DMS53 treated with DMSO at 0.1 percent for 48 hours (cell line): Measurements from ENCODE around the gene CHST1.

Source experiments
- DNase-seq: peaks from one replicate; lab custom pipeline; 2025; ENCODE audit not compliant: unreplicated experiment; lab: John Stamatoyannopoulos, UW

The CHST1 gene

GRCh38 chr11:45665206-45665932, at the start of gene CHST1:
CHST1 (minus strand) TSS chr11:45665622; CDS start chr11:45650923, 14,699 bp downstream.
- peak; percentile 51 for DNase-seq

GRCh38 chr11:45713573-45713972, 48.2 kb upstream of the CHST1 start:
- no peak for DNase-seq

- no peak for DNase-seq
Observed at GRCh38 chr11:45710561-45710960, 45.1 kb upstream of the CHST1 start.

GRCh38 chr11:45708887-45709663, 43.7 kb upstream of the CHST1 start:
- no peak for DNase-seq

- DNase-seq = no peak
Observed at GRCh38 chr11:45704635-45705034, 39.2 kb upstream of the CHST1 start.

- DNase-seq = no peak
Observed at GRCh38 chr11:45704133-45704532, 38.7 kb upstream of the CHST1 start.

GRCh38 chr11:45702511-45702910, 37.1 kb upstream of the CHST1 start:
- DNase-seq = no peak

GRCh38 chr11:45698777-45699497, 33.5 kb upstream of the CHST1 start:
- no peak for DNase-seq

- no peak for DNase-seq
Observed at GRCh38 chr11:45692808-45693453, 27.5 kb upstream of the CHST1 start.

GRCh38 chr11:45688472-45689033, 23.1 kb upstream of the CHST1 start:
- no peak for DNase-seq

GRCh38 chr11:45687836-45688235, 22.4 kb upstream of the CHST1 start:
- DNase-seq = no peak

- no peak for DNase-seq
Observed at GRCh38 chr11:45685964-45686537, 20.6 kb upstream of the CHST1 start.

- no peak for DNase-seq
Observed at GRCh38 chr11:45684440-45684839, 19.0 kb upstream of the CHST1 start.

- no peak for DNase-seq
Observed at GRCh38 chr11:45683271-45684058, 18.0 kb upstream of the CHST1 start.

GRCh38 chr11:45679806-45680205, 14.4 kb upstream of the CHST1 start:
- no peak for DNase-seq

GRCh38 chr11:45678976-45679375, 13.6 kb upstream of the CHST1 start:
- DNase-seq = no peak

- DNase-seq = peak; percentile 5
Observed at GRCh38 chr11:45677770-45678512, 12.5 kb upstream of the CHST1 start.

- DNase-seq = no peak
Observed at GRCh38 chr11:45676522-45677095, 11.2 kb upstream of the CHST1 start.

GRCh38 chr11:45675646-45676045, 10.2 kb upstream of the CHST1 start:
- no peak for DNase-seq
